GM23338 (cell line): ENCODE results near the gene HMGB4. TPM values are rescaled to one million over a fixed set of nuclear protein-coding genes. Genes with fewer than 3 reads are reported as not detected.

Source experiments
- ATAC-seq: fragments of 200-7000 bp; cut with Tn5 transposase; 3 replicates; pipeline ENCODE4 v1.9.1; 2020
- DNase-seq: peaks from one replicate; pipeline ENCODE4 v3.0.0-alpha.2; 2015; ENCODE audit warnings: low spot score
- H2AFZ ChIP-seq: fragments of 200-600 bp; sonication (generic); 2 replicates; pipeline ENCODE4 v1.8.0; 2016; ENCODE audit warnings: antibody characterized with exemption, mild to moderate bottlenecking, moderate library complexity
- H3F3A ChIP-seq: fragments of 200-600 bp; sonication (generic); replicated peaks from 2 replicates; pipeline ENCODE4 v1.8.0; 2017; ENCODE audit warnings: antibody characterized with exemption, mixed run types, low read depth
- H3K27ac ChIP-seq: fragments of 200-600 bp; sonication (generic); 2 replicates; pipeline ENCODE4 v1.6.1; 2016; ENCODE audit warnings: low read depth
- H3K27me3 ChIP-seq: fragments of 200-600 bp; sonication (generic); 2 replicates; pipeline ENCODE4 v1.8.0; 2016; ENCODE audit warnings: mild to moderate bottlenecking, mixed run types, moderate library complexity; ENCODE audit not compliant: insufficient read depth
- H3K36me3 ChIP-seq: fragments of 200-600 bp; sonication (generic); 2 replicates; pipeline ENCODE4 v1.8.0; 2016; ENCODE audit warnings: mild to moderate bottlenecking; ENCODE audit not compliant: insufficient read depth
- H3K4me1 ChIP-seq: fragments of 200-600 bp; sonication (generic); 2 replicates; pipeline ENCODE4 v1.8.0; 2016; ENCODE audit warnings: mild to moderate bottlenecking, moderate library complexity; ENCODE audit not compliant: insufficient read depth
- H3K4me2 ChIP-seq: fragments of 200-600 bp; sonication (generic); 2 replicates; pipeline ENCODE4 v1.7.1; 2017; ENCODE audit warnings: mixed run types
- H3K4me3 ChIP-seq: fragments of 200-600 bp; sonication (generic); 2 replicates; pipeline ENCODE4 v1.6.1; 2016; ENCODE audit warnings: mixed run types
- H3K79me2 ChIP-seq: fragments of 200-600 bp; sonication (generic); replicated peaks from 2 replicates; pipeline ENCODE4 v1.8.0; 2017; ENCODE audit warnings: mild to moderate bottlenecking; ENCODE audit not compliant: insufficient read depth
- H3K9me2 ChIP-seq: fragments of 200-600 bp; sonication (generic); 2 replicates; pipeline ENCODE4 v1.8.0; 2017; ENCODE audit not compliant: insufficient read depth
- H4K20me1 ChIP-seq: fragments of 200-600 bp; sonication (generic); replicated peaks from 2 replicates; pipeline ENCODE4 v1.8.0; 2017; ENCODE audit warnings: mild to moderate bottlenecking; ENCODE audit not compliant: insufficient read depth
- H3K27ac Mint-ChIP-seq: 2 replicates; pipeline ENCODE4 v1.8.0; 2020; ENCODE audit warnings: inconsistent platforms, mild to moderate bottlenecking, moderate library complexity, mixed read lengths
- H3K27me3 Mint-ChIP-seq: 3 replicates; pipeline ENCODE4 v1.8.0; 2022; ENCODE audit warnings: low read depth, mild to moderate bottlenecking, moderate library complexity, mixed read lengths, inconsistent platforms; ENCODE audit not compliant: insufficient read depth, poor library complexity
- H3K36me3 Mint-ChIP-seq: 3 replicates; pipeline ENCODE4 v1.8.0; 2021; ENCODE audit warnings: low read depth, mild to moderate bottlenecking, inconsistent platforms, moderate library complexity, mixed read lengths
- H3K4me1 Mint-ChIP-seq: 3 replicates; pipeline ENCODE4 v1.8.0; 2020; ENCODE audit warnings: mild to moderate bottlenecking, inconsistent platforms, mixed read lengths
- H3K4me3 Mint-ChIP-seq: 3 replicates; pipeline ENCODE4 v1.8.0; 2021; ENCODE audit warnings: moderate library complexity, mild to moderate bottlenecking, inconsistent platforms, mixed read lengths
- H3K9me3 Mint-ChIP-seq: 3 replicates; pipeline ENCODE4 v1.8.0; 2020; ENCODE audit warnings: moderate library complexity, mild to moderate bottlenecking, inconsistent platforms, mixed read lengths
- CREB1 ChIP-seq: fragments of 250-450 bp; sonication (Bioruptor Pico); IDR thresholded peaks from 2 replicates; pipeline ENCODE4 v1.5.0; 2020; ENCODE audit warnings: low read depth, mild to moderate bottlenecking, moderate library complexity
- ETS1 ChIP-seq: IDR thresholded peaks from 2 replicates; pipeline ENCODE4 v1.6.1; 2016; ENCODE audit warnings: antibody characterized with exemption
- EZH2 ChIP-seq: fragments of 200-600 bp; sonication (generic); IDR thresholded peaks from one replicate; pipeline ENCODE4 v1.8.0; 2017; ENCODE audit warnings: antibody characterized with exemption, mild to moderate bottlenecking, low read depth; ENCODE audit not compliant: unreplicated experiment
- EZH2phosphoT487 ChIP-seq: fragments of 200-600 bp; sonication (generic); IDR thresholded peaks from one replicate; pipeline ENCODE4 v1.8.1; 2018; ENCODE audit warnings: antibody characterized with exemption; ENCODE audit not compliant: unreplicated experiment
- JUNB ChIP-seq: IDR thresholded peaks from one replicate; pipeline ENCODE4 v1.6.1; 2016; ENCODE audit warnings: antibody characterized with exemption; ENCODE audit not compliant: unreplicated experiment
- NANOG ChIP-seq: IDR thresholded peaks from 2 replicates; pipeline ENCODE4 v1.6.1; 2016; ENCODE audit warnings: antibody characterized with exemption, borderline replicate concordance
- POLR2AphosphoS5 ChIP-seq: IDR thresholded peaks from 2 replicates; pipeline ENCODE4 v1.6.1; 2016; ENCODE audit warnings: antibody characterized with exemption, low read depth
- REST ChIP-seq: IDR thresholded peaks from one replicate; pipeline ENCODE4 v1.6.1; 2018; ENCODE audit warnings: antibody characterized with exemption; ENCODE audit not compliant: unreplicated experiment
- STAT1 ChIP-seq: IDR thresholded peaks from one replicate; pipeline ENCODE4 v1.6.1; 2016; ENCODE audit warnings: antibody characterized with exemption; ENCODE audit not compliant: unreplicated experiment
- ZNF114 ChIP-seq: fragments of 250-450 bp; sonication (Bioruptor Pico); IDR thresholded peaks from 2 replicates; pipeline ENCODE4 v1.5.0; 2020; ENCODE audit warnings: mild to moderate bottlenecking, moderate library complexity
- ZNF331 ChIP-seq: fragments of 250-450 bp; sonication (Bioruptor Pico); IDR thresholded peaks from 2 replicates; pipeline ENCODE4 v1.5.0; 2020; ENCODE audit warnings: low read depth, mild to moderate bottlenecking, moderate library complexity
- ZNF462 ChIP-seq: fragments of 250-450 bp; sonication (Bioruptor Pico); IDR thresholded peaks from 2 replicates; pipeline ENCODE4 v1.5.0; 2020; ENCODE audit warnings: mild to moderate bottlenecking, moderate library complexity
- polyA plus RNA-seq: library from polyadenylated mRNA; unstranded; fragments of >200 nt; fragmentation: Nextera tagmentation; extraction: Ambion mirVana; gene quantifications from 2 replicates; pipeline ENCODE4 v1.2.1, GENCODE V29; 2016
- total RNA-seq: library from RNA; depleted of rRNA; stranded (reverse); fragments of >200 nt; shearing (Covaris generic); gene quantifications from 2 replicates; pipeline ENCODE4 v1.2.3, GENCODE V29; 2014
- TF ChIP-seq, protein P1 (sequence below), 2 experiments: fragments of 200-600 bp in 1 of 2; sonication (generic) in 1 of 2; conservative IDR thresholded peaks; 2 replicates each; pipeline versions ENCODE4 v1.5.1 to v1.6.1; 2016 to 2017; ENCODE audit warnings: antibody characterized with exemption in 2 of 2, low read depth in 2 of 2, mild to moderate bottlenecking in 2 of 2, moderate library complexity in 1 of 2

HMGB4 gene
- total and polyA plus RNA-seq, 2 experiments from 2014 or later: not detected

DNA sequence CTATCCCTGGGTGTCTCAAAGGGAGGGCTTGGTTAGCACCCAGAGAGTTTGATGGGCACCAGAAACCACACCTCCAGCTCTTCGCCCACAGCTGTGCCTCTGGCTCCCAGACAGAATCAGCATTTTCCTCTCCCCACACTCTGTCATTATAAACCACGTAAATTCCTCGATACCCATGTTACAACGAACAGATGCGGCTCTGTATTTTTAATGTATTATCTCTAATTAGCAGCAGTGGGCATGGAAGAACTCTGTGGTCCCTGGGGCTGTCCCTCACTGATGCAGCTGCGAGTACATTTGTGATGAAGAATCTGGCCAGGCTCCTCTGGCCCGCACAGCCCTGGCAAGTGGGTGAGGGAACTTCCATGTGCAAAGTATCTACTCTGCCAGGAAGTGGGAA lies 10.8 kb downstream of the HMGB4 start:
- ATAC-seq (no peak), DNase-seq (no peak)
- H3K4me1 ChIP-seq: no peaks in the 10 kb centered on the region
- H3K27me3 ChIP-seq: no peaks in the 10 kb centered on the region
- H3K36me3 ChIP-seq: no peaks in the 10 kb centered on the region
- peaks cover 9% of the 10 kb centered on the region for H3K9me2 ChIP-seq
- TF ChIP-seq NANOG: no peak
- TF ChIP-seq, protein P1, sequence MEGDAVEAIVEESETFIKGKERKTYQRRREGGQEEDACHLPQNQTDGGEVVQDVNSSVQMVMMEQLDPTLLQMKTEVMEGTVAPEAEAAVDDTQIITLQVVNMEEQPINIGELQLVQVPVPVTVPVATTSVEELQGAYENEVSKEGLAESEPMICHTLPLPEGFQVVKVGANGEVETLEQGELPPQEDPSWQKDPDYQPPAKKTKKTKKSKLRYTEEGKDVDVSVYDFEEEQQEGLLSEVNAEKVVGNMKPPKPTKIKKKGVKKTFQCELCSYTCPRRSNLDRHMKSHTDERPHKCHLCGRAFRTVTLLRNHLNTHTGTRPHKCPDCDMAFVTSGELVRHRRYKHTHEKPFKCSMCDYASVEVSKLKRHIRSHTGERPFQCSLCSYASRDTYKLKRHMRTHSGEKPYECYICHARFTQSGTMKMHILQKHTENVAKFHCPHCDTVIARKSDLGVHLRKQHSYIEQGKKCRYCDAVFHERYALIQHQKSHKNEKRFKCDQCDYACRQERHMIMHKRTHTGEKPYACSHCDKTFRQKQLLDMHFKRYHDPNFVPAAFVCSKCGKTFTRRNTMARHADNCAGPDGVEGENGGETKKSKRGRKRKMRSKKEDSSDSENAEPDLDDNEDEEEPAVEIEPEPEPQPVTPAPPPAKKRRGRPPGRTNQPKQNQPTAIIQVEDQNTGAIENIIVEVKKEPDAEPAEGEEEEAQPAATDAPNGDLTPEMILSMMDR (conservative IDR thresholded peaks at IDR 0.05; ENCODE audit: low read depth in 2 of 2): no peak
- TF ChIP-seq EZH2phosphoT487: no peak
- no peak for TF ChIP-seq POLR2AphosphoS5
- no peak for TF ChIP-seq ZNF462 (CRISPR knock-in tag)
- no peak for TF ChIP-seq ETS1
- no peak for TF ChIP-seq JUNB
- no peak for TF ChIP-seq STAT1
- no peak for TF ChIP-seq ZNF331 (CRISPR knock-in tag)
- TF ChIP-seq REST: no peak
- TF ChIP-seq ZNF114: no peak
- TF ChIP-seq EZH2: no peak
- TF ChIP-seq CREB1 (CRISPR knock-in tag): no peak
- H3F3A ChIP-seq: no peaks in the 10 kb centered on the region
- peaks cover 2% of the 10 kb centered on the region; the same call in 1 of the 3 replicates for H3K4me1 Mint-ChIP-seq
- no peak overlapping the region for H3K27ac ChIP-seq
- H3K27ac Mint-ChIP-seq: no peak overlapping the region
- H3K4me2 ChIP-seq: no peak overlapping the region
- H3K9me3 Mint-ChIP-seq: peaks cover 3% of the 10 kb centered on the region; the same call in 2 of the 3 replicates
- H3K36me3 Mint-ChIP-seq: peaks cover 18% of the 10 kb centered on the region
- no peak overlapping the region for H3K4me3 ChIP-seq
- H4K20me1 ChIP-seq: no peaks in the 10 kb centered on the region; the same call in 1 of the 2 replicates
- peaks cover 1% of the 10 kb centered on the region for H3K27me3 Mint-ChIP-seq
- H3K4me3 Mint-ChIP-seq: no peak overlapping the region
- H3K79me2 ChIP-seq: no peaks in the 10 kb centered on the region
- no peak overlapping the region for H2AFZ ChIP-seq
